GM23338 (cell line): Measurements from ENCODE around the gene NAE1. TPM values are rescaled to one million over a fixed set of nuclear protein-coding genes. Genes with fewer than 3 reads are reported as not detected.

ENCODE experiments used
- ATAC-seq: fragments of 200-7000 bp; cut with Tn5 transposase; 3 replicates; pipeline ENCODE4 v1.9.1; 2020
- DNase-seq: peaks from one replicate; pipeline ENCODE4 v3.0.0-alpha.2; 2015; ENCODE audit warnings: low spot score
- H2AFZ ChIP-seq: fragments of 200-600 bp; sonication (generic); 2 replicates; pipeline ENCODE4 v1.8.0; 2016; ENCODE audit warnings: antibody characterized with exemption, mild to moderate bottlenecking, moderate library complexity
- H3F3A ChIP-seq: fragments of 200-600 bp; sonication (generic); replicated peaks from 2 replicates; pipeline ENCODE4 v1.8.0; 2017; ENCODE audit warnings: antibody characterized with exemption, mixed run types, low read depth
- H3K27ac ChIP-seq: fragments of 200-600 bp; sonication (generic); 2 replicates; pipeline ENCODE4 v1.6.1; 2016; ENCODE audit warnings: low read depth
- H3K27me3 ChIP-seq: fragments of 200-600 bp; sonication (generic); 2 replicates; pipeline ENCODE4 v1.8.0; 2016; ENCODE audit warnings: mild to moderate bottlenecking, mixed run types, moderate library complexity; ENCODE audit not compliant: insufficient read depth
- H3K36me3 ChIP-seq: fragments of 200-600 bp; sonication (generic); 2 replicates; pipeline ENCODE4 v1.8.0; 2016; ENCODE audit warnings: mild to moderate bottlenecking; ENCODE audit not compliant: insufficient read depth
- H3K4me1 ChIP-seq: fragments of 200-600 bp; sonication (generic); 2 replicates; pipeline ENCODE4 v1.8.0; 2016; ENCODE audit warnings: mild to moderate bottlenecking, moderate library complexity; ENCODE audit not compliant: insufficient read depth
- H3K4me2 ChIP-seq: fragments of 200-600 bp; sonication (generic); 2 replicates; pipeline ENCODE4 v1.7.1; 2017; ENCODE audit warnings: mixed run types
- H3K4me3 ChIP-seq: fragments of 200-600 bp; sonication (generic); 2 replicates; pipeline ENCODE4 v1.6.1; 2016; ENCODE audit warnings: mixed run types
- H3K79me2 ChIP-seq: fragments of 200-600 bp; sonication (generic); replicated peaks from 2 replicates; pipeline ENCODE4 v1.8.0; 2017; ENCODE audit warnings: mild to moderate bottlenecking; ENCODE audit not compliant: insufficient read depth
- H3K9me2 ChIP-seq: fragments of 200-600 bp; sonication (generic); 2 replicates; pipeline ENCODE4 v1.8.0; 2017; ENCODE audit not compliant: insufficient read depth
- H4K20me1 ChIP-seq: fragments of 200-600 bp; sonication (generic); replicated peaks from 2 replicates; pipeline ENCODE4 v1.8.0; 2017; ENCODE audit warnings: mild to moderate bottlenecking; ENCODE audit not compliant: insufficient read depth
- H3K27ac Mint-ChIP-seq: 2 replicates; pipeline ENCODE4 v1.8.0; 2020; ENCODE audit warnings: inconsistent platforms, mild to moderate bottlenecking, moderate library complexity, mixed read lengths
- H3K27me3 Mint-ChIP-seq: 3 replicates; pipeline ENCODE4 v1.8.0; 2022; ENCODE audit warnings: low read depth, mild to moderate bottlenecking, moderate library complexity, mixed read lengths, inconsistent platforms; ENCODE audit not compliant: insufficient read depth, poor library complexity
- H3K36me3 Mint-ChIP-seq: 3 replicates; pipeline ENCODE4 v1.8.0; 2021; ENCODE audit warnings: low read depth, mild to moderate bottlenecking, inconsistent platforms, moderate library complexity, mixed read lengths
- H3K4me1 Mint-ChIP-seq: 3 replicates; pipeline ENCODE4 v1.8.0; 2020; ENCODE audit warnings: mild to moderate bottlenecking, inconsistent platforms, mixed read lengths
- H3K4me3 Mint-ChIP-seq: 3 replicates; pipeline ENCODE4 v1.8.0; 2021; ENCODE audit warnings: moderate library complexity, mild to moderate bottlenecking, inconsistent platforms, mixed read lengths
- H3K9me3 Mint-ChIP-seq: 3 replicates; pipeline ENCODE4 v1.8.0; 2020; ENCODE audit warnings: moderate library complexity, mild to moderate bottlenecking, inconsistent platforms, mixed read lengths
- CREB1 ChIP-seq: fragments of 250-450 bp; sonication (Bioruptor Pico); IDR thresholded peaks from 2 replicates; pipeline ENCODE4 v1.5.0; 2020; ENCODE audit warnings: low read depth, mild to moderate bottlenecking, moderate library complexity
- CTCF ChIP-seq, 2 experiments: fragments of 200-600 bp in 1 of 2; sonication (generic) in 1 of 2; conservative IDR thresholded peaks; 2 replicates each; pipeline versions ENCODE4 v1.5.1 to v1.6.1; 2016 to 2017; ENCODE audit warnings: antibody characterized with exemption in 2 of 2, low read depth in 2 of 2, mild to moderate bottlenecking in 2 of 2, moderate library complexity in 1 of 2
- ETS1 ChIP-seq: IDR thresholded peaks from 2 replicates; pipeline ENCODE4 v1.6.1; 2016; ENCODE audit warnings: antibody characterized with exemption
- EZH2 ChIP-seq: fragments of 200-600 bp; sonication (generic); IDR thresholded peaks from one replicate; pipeline ENCODE4 v1.8.0; 2017; ENCODE audit warnings: antibody characterized with exemption, mild to moderate bottlenecking, low read depth; ENCODE audit not compliant: unreplicated experiment
- EZH2phosphoT487 ChIP-seq: fragments of 200-600 bp; sonication (generic); IDR thresholded peaks from one replicate; pipeline ENCODE4 v1.8.1; 2018; ENCODE audit warnings: antibody characterized with exemption; ENCODE audit not compliant: unreplicated experiment
- JUNB ChIP-seq: IDR thresholded peaks from one replicate; pipeline ENCODE4 v1.6.1; 2016; ENCODE audit warnings: antibody characterized with exemption; ENCODE audit not compliant: unreplicated experiment
- NANOG ChIP-seq: IDR thresholded peaks from 2 replicates; pipeline ENCODE4 v1.6.1; 2016; ENCODE audit warnings: antibody characterized with exemption, borderline replicate concordance
- POLR2AphosphoS5 ChIP-seq: IDR thresholded peaks from 2 replicates; pipeline ENCODE4 v1.6.1; 2016; ENCODE audit warnings: antibody characterized with exemption, low read depth
- REST ChIP-seq: IDR thresholded peaks from one replicate; pipeline ENCODE4 v1.6.1; 2018; ENCODE audit warnings: antibody characterized with exemption; ENCODE audit not compliant: unreplicated experiment
- STAT1 ChIP-seq: IDR thresholded peaks from one replicate; pipeline ENCODE4 v1.6.1; 2016; ENCODE audit warnings: antibody characterized with exemption; ENCODE audit not compliant: unreplicated experiment
- ZNF114 ChIP-seq: fragments of 250-450 bp; sonication (Bioruptor Pico); IDR thresholded peaks from 2 replicates; pipeline ENCODE4 v1.5.0; 2020; ENCODE audit warnings: mild to moderate bottlenecking, moderate library complexity
- ZNF331 ChIP-seq: fragments of 250-450 bp; sonication (Bioruptor Pico); IDR thresholded peaks from 2 replicates; pipeline ENCODE4 v1.5.0; 2020; ENCODE audit warnings: low read depth, mild to moderate bottlenecking, moderate library complexity
- ZNF462 ChIP-seq: fragments of 250-450 bp; sonication (Bioruptor Pico); IDR thresholded peaks from 2 replicates; pipeline ENCODE4 v1.5.0; 2020; ENCODE audit warnings: mild to moderate bottlenecking, moderate library complexity
- polyA plus RNA-seq: library from polyadenylated mRNA; unstranded; fragments of >200 nt; fragmentation: Nextera tagmentation; extraction: Ambion mirVana; gene quantifications from 2 replicates; pipeline ENCODE4 v1.2.1, GENCODE V29; 2016
- total RNA-seq: library from RNA; depleted of rRNA; stranded (reverse); fragments of >200 nt; shearing (Covaris generic); gene quantifications from 2 replicates; pipeline ENCODE4 v1.2.3, GENCODE V29; 2014

The NAE1 gene
- total and polyA plus RNA-seq, 2 experiments from 2014 or later, result 139 to 209 TPM

- Mint-ChIP-seq H3K27me3 (peaks cover 8% of the 10 kb centered on the region), H3K4me1 (peaks cover 11% of the 10 kb centered on the region), H3K27ac (peak overlapping the region; percentile 93), H3K4me3 (peak overlapping the region; percentile 81), H3K36me3 (no peaks in the 10 kb centered on the region), H3K9me3 (no peaks in the 10 kb centered on the region)
- Histone ChIP-seq H3K27ac (0 out of 2 replicates have a peak overlapping the region, but pooled peaks have one; percentile 39), H3K79me2 (no peaks in the 10 kb centered on the region), H3K27me3 (no peaks in the 10 kb centered on the region), H3K4me2 (peak overlapping the region; percentile 75), H3K36me3 (no peaks in the 10 kb centered on the region), H4K20me1 (no peaks in the 10 kb centered on the region), H2AFZ (peak overlapping the region; percentile 100), H3K4me1 (no peaks in the 10 kb centered on the region), H3K4me3 (peak overlapping the region; percentile 61), H3F3A (peaks cover 10% of the 10 kb centered on the region; the same call in 1 of the 2 replicates), H3K9me2 (no peaks in the 10 kb centered on the region)
- ATAC-seq, result peak; percentile 97
- TF ChIP-seq JUNB, result no peak
- TF ChIP-seq CREB1 (CRISPR knock-in tag), result peak; percentile 76
- TF ChIP-seq EZH2, result no peak
- no peak for TF ChIP-seq NANOG
- peak; percentile 89 to 90 for TF ChIP-seq CTCF (conservative IDR thresholded peaks at IDR 0.05; ENCODE audit: low read depth in 2 of 2)
- 0 out of 2 replicates have a peak, but pooled peaks have one; percentile 20 for TF ChIP-seq ZNF462
- no peak for TF ChIP-seq ZNF114
- TF ChIP-seq EZH2phosphoT487, result no peak
- no peak for TF ChIP-seq REST
- no peak for TF ChIP-seq ETS1
- no peak for TF ChIP-seq STAT1
- 0 out of 2 replicates have a peak, but pooled peaks have one; percentile 53 for TF ChIP-seq POLR2AphosphoS5
- no peak for TF ChIP-seq ZNF331
- peak; percentile 94 for DNase-seq
Observed at GRCh38 chr16:66872943-66873684, 42.3 kb upstream of the NAE1 start.
